ENCODE results near the gene MSH4.
"Not testable (repeated sequence)": the region's sequence is repeated elsewhere in the genome, so short reads cannot be mapped to it uniquely, and the experiment has no call there.

DNA sequence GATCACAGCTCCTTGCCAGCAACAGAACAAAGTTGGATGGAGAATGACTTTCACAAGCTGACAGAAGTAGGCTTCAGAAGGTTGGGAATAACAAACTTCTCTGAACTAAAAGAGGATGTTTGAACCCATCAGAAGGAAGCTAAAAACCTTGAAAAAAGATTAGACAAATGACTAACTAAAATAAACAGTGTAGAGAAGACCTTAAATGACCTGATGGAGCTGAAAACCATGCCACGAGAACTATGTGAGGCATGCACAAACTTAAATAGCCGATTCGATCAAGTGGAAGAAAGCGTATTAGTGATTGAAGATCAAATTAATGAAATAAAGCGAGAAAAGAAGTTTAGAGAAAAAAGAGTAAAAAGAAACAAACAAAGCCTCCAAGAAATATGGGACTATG, 18.0 kb upstream of the MSH4 start:
- TF ChIP-seq, protein P1, sequence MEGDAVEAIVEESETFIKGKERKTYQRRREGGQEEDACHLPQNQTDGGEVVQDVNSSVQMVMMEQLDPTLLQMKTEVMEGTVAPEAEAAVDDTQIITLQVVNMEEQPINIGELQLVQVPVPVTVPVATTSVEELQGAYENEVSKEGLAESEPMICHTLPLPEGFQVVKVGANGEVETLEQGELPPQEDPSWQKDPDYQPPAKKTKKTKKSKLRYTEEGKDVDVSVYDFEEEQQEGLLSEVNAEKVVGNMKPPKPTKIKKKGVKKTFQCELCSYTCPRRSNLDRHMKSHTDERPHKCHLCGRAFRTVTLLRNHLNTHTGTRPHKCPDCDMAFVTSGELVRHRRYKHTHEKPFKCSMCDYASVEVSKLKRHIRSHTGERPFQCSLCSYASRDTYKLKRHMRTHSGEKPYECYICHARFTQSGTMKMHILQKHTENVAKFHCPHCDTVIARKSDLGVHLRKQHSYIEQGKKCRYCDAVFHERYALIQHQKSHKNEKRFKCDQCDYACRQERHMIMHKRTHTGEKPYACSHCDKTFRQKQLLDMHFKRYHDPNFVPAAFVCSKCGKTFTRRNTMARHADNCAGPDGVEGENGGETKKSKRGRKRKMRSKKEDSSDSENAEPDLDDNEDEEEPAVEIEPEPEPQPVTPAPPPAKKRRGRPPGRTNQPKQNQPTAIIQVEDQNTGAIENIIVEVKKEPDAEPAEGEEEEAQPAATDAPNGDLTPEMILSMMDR (IDR thresholded peaks at IDR 0.05; ENCODE audit: poor library complexity), result not testable (repeated sequence)
- TF ChIP-seq EZH2phosphoT487 (IDR thresholded peaks at IDR 0.05; ENCODE audit: low read depth, severe bottlenecking, unreplicated experiment); EZH2 (IDR thresholded peaks at IDR 0.05; ENCODE audit: borderline replicate concordance): not testable (repeated sequence)
